H1 (cell line): Measurements from ENCODE around the gene UBQLNL. TPM values are rescaled to one million over a fixed set of nuclear protein-coding genes. Genes with fewer than 3 reads are reported as not detected.

Experiments
- CTCF ChIA-PET: fragments of 300-600 bp; sonication (Branson Sonifier 250); formaldehyde crosslinking; loops from one replicate; lab custom pipeline; 2021; ENCODE audit not compliant: partially characterized antibody; lab: Charles Lee
- POLR2A ChIA-PET: fragments of 300-600 bp; sonication (Branson Sonifier 250); formaldehyde crosslinking; loops from one replicate; lab custom pipeline; 2021; ENCODE audit warnings: inconsistent platforms; ENCODE audit not compliant: partially characterized antibody; lab: Charles Lee
- DNase-seq, 2 experiments: peaks; one replicate each; pipeline versions ENCODE4 v3.0.0 to v3.0.0-alpha.2; 2010 to 2022; ENCODE audit warnings: low spot score in 2 of 2, low read depth in 1 of 2, mixed read lengths in 1 of 2
- FAIRE-seq: peaks from 2 replicates; lab custom pipeline; 2011; peaks lifted over from hg19 to GRCh38; lab: Jason Lieb, UNC
- H2AFZ ChIP-seq: 2 replicates; pipeline ENCODE4 v1.8.1; 2012; ENCODE audit warnings: low read length, inconsistent platforms
- H2AK5ac ChIP-seq: 2 replicates; pipeline ENCODE4 v1.6.1; 2013; ENCODE audit warnings: low read depth, low read length
- H2BK120ac ChIP-seq: replicated peaks from 2 replicates; pipeline ENCODE3; 2013; ENCODE audit warnings: low read depth, low read length, inconsistent platforms
- H2BK12ac ChIP-seq: 2 replicates; pipeline ENCODE4 v1.6.1; 2013; ENCODE audit warnings: low read depth, low read length
- H2BK15ac ChIP-seq: 2 replicates; pipeline ENCODE4 v1.6.1; 2013; ENCODE audit warnings: low read length
- H2BK20ac ChIP-seq: 2 replicates; pipeline ENCODE4 v1.6.1; 2013; ENCODE audit warnings: low read length
- H2BK5ac ChIP-seq: 2 replicates; pipeline ENCODE4 v1.6.1; 2013; ENCODE audit warnings: low read depth, low read length
- H3K14ac ChIP-seq: 2 replicates; pipeline ENCODE4 v1.6.1; 2013; ENCODE audit warnings: inconsistent platforms; ENCODE audit not compliant: insufficient read length
- H3K18ac ChIP-seq: 2 replicates; pipeline ENCODE4 v1.6.1; 2013; ENCODE audit warnings: low read length; ENCODE audit errors: extremely low read depth
- H3K23ac ChIP-seq: 2 replicates; pipeline ENCODE4 v1.6.1; 2013; ENCODE audit warnings: inconsistent platforms; ENCODE audit not compliant: insufficient read length
- H3K23me2 ChIP-seq: 2 replicates; pipeline ENCODE4 v1.6.1; 2013; ENCODE audit warnings: low read depth, low read length
- H3K27ac ChIP-seq: 2 replicates; pipeline ENCODE4 v1.6.1; 2011; ENCODE audit warnings: low read depth, low read length, inconsistent platforms
- H3K27me3 ChIP-seq, 4 experiments: replicated peaks in 1 of 4; 1 replicate in 1 of 4; 2 replicates in 3 of 4; pipeline versions ENCODE4 v1.6.1 to v1.8.1; 2011 to 2013; ENCODE audit warnings: low read length in 3 of 4, mild to moderate bottlenecking in 3 of 4, inconsistent platforms in 2 of 4, mixed read lengths in 2 of 4, moderate library complexity in 1 of 4; ENCODE audit not compliant: control insufficient read depth in 3 of 4, insufficient read depth in 3 of 4; ENCODE audit errors: extremely low read depth in 1 of 4
- H3K36me3 ChIP-seq, 4 experiments: 2 replicates each; pipeline versions ENCODE4 v1.6.1 to v1.8.1; 2011 to 2013; ENCODE audit warnings: mild to moderate bottlenecking in 4 of 4, low read length in 3 of 4, moderate library complexity in 2 of 4, control low read depth in 1 of 4, inconsistent platforms in 1 of 4; ENCODE audit not compliant: insufficient read depth in 4 of 4, control insufficient read depth in 2 of 4
- H3K4ac ChIP-seq: replicated peaks from 2 replicates; pipeline ENCODE3; 2013; ENCODE audit warnings: low read length, low read depth, mixed read lengths, inconsistent platforms; ENCODE audit not compliant: insufficient read length
- H3K4me1 ChIP-seq, 4 experiments: replicated peaks in 1 of 4; 1 replicate in 1 of 4; 2 replicates in 3 of 4; pipeline versions ENCODE4 v1.6.1 to v1.8.1; 2011 to 2013; ENCODE audit warnings: low read length in 3 of 4, inconsistent platforms in 2 of 4, mixed read lengths in 1 of 4; ENCODE audit not compliant: insufficient read depth in 4 of 4, control insufficient read depth in 3 of 4
- H3K4me2 ChIP-seq, 2 experiments: 2 replicates each; pipeline versions ENCODE4 v1.6.1 to v1.8.1; 2011 to 2013; ENCODE audit warnings: low read depth in 2 of 2, low read length in 2 of 2, control low read depth in 1 of 2, inconsistent platforms in 1 of 2, mild to moderate bottlenecking in 1 of 2; ENCODE audit not compliant: insufficient read depth in 1 of 2
- H3K4me3 ChIP-seq, 4 experiments: fragments of 200-600, 300-600 bp in 1 of 4; sonication (generic), shearing (Covaris generic), sonication (Bioruptor Twin) in 1 of 4; 2 replicates each; pipeline versions ENCODE4 v1.5.1 to v1.8.1; 2011 to 2016; ENCODE audit warnings: low read length in 4 of 4, low read depth in 3 of 4, control low read depth in 2 of 4, inconsistent platforms in 2 of 4, mild to moderate bottlenecking in 2 of 4, mixed read lengths in 1 of 4, moderate library complexity in 1 of 4; ENCODE audit not compliant: insufficient read depth in 2 of 4; ENCODE audit errors: extremely low read depth in 1 of 4
- H3K56ac ChIP-seq: replicated peaks from 2 replicates; pipeline ENCODE3; 2013; ENCODE audit warnings: low read depth, mild to moderate bottlenecking, mixed read lengths, low read length, inconsistent platforms; ENCODE audit not compliant: insufficient read length
- H3K79me1 ChIP-seq: 2 replicates; pipeline ENCODE4 v1.6.1; 2013; ENCODE audit warnings: low read depth, low read length, control low read depth
- H3K79me2 ChIP-seq, 2 experiments: 2 replicates each; pipeline versions ENCODE4 v1.6.1 to v1.8.1; 2012 to 2013; ENCODE audit warnings: low read length in 2 of 2, mild to moderate bottlenecking in 2 of 2, inconsistent platforms in 1 of 2; ENCODE audit not compliant: insufficient read depth in 2 of 2, control insufficient read depth in 1 of 2
- H3K9ac ChIP-seq, 4 experiments: replicated peaks in 1 of 4; 1 replicate in 1 of 4; 2 replicates in 3 of 4; pipeline versions ENCODE4 v1.6.1 to v1.8.1; 2011 to 2013; ENCODE audit warnings: low read depth in 3 of 4, low read length in 3 of 4, control low read depth in 2 of 4, mild to moderate bottlenecking in 2 of 4, moderate library complexity in 2 of 4, inconsistent platforms in 1 of 4; ENCODE audit errors: extremely low read depth in 1 of 4
- H3K9me3 ChIP-seq, 2 experiments: 2 replicates each; pipeline versions ENCODE4 v1.6.1 to v1.8.1; 2012 to 2013; ENCODE audit warnings: mild to moderate bottlenecking in 2 of 2, moderate library complexity in 2 of 2, control low read depth in 1 of 2, inconsistent platforms in 1 of 2, low read depth in 1 of 2, low read length in 1 of 2, mixed read lengths in 1 of 2; ENCODE audit not compliant: insufficient read depth in 2 of 2
- H4K20me1 ChIP-seq, 2 experiments: replicated peaks in 1 of 2; 2 replicates each; pipeline versions ENCODE3 to v1.8.1; 2011 to 2013; ENCODE audit warnings: inconsistent platforms in 2 of 2, low read length in 2 of 2, mild to moderate bottlenecking in 1 of 2; ENCODE audit not compliant: insufficient read depth in 2 of 2, control insufficient read depth in 1 of 2
- H4K5ac ChIP-seq: 2 replicates; pipeline ENCODE4 v1.6.1; 2013; ENCODE audit warnings: low read length, low read depth, mixed read lengths, inconsistent platforms; ENCODE audit not compliant: insufficient read length
- H4K8ac ChIP-seq: 2 replicates; pipeline ENCODE4 v1.8.0; 2013; ENCODE audit warnings: mild to moderate bottlenecking, moderate library complexity, low read length, inconsistent platforms; ENCODE audit not compliant: insufficient read depth; ENCODE audit errors: extremely low read depth
- H4K91ac ChIP-seq: replicated peaks from 2 replicates; pipeline ENCODE3; 2013; ENCODE audit warnings: low read length, mixed read lengths, inconsistent platforms; ENCODE audit not compliant: insufficient read length
- WGBS, 2 experiments: shearing (Covaris generic) in 1 of 2; methylation state at CpG; one replicate each; pipeline versions ENCODE4 v1.1.6 to v1.1.7; 2013 to 2015; ENCODE audit warnings: low lambda C conversion rate in 2 of 2, mixed read lengths in 2 of 2, inconsistent platforms in 1 of 2, low coverage in 1 of 2, missing lambda C conversion rate in 1 of 2; ENCODE audit not compliant: insufficient replicate concordance in 2 of 2, insufficient coverage in 1 of 2, insufficient read length in 1 of 2; ENCODE audit errors: extremely low coverage in 1 of 2, missing lambda C conversion rate in 1 of 2; 5-methylcytosine and 5-hydroxymethylcytosine counted together
- polyA plus RNA-seq, 7 experiments: library from polyadenylated mRNA; depleted of rRNA in 3 of 7; stranded (reverse) in 5 of 7; unstranded in 2 of 7; fragments of >200 nt in 5 of 7; fragments of 200-250 nt in 2 of 7; gene quantifications; 1 replicate in 5 of 7; 2 replicates in 1 of 7; 4 replicates in 1 of 7; pipeline versions ENCODE4 v1.2.1 to v1.2.3, GENCODE V29; 2011 to 2013; ENCODE audit warnings: missing spikeins in 2 of 7, mixed read lengths in 2 of 7
- total RNA-seq: library from RNA; stranded (reverse); fragmentation: NEBNext Ultra II Directional; extraction: Animal tissue kit (Norgen Biotek cat#: 25700); gene quantifications from 2 replicates; pipeline ENCODE4 v1.2.1, GENCODE V29; 2021

The UBQLNL gene
- total and polyA plus RNA-seq, 2 of the 8 experiments (the other 6 are each of a cell fraction or from before 2014, with no cell fraction given) = 0.35 TPM; not detected in 1

GRCh38 chr11:5528495-5528894 lies 12.0 kb upstream of the UBQLNL start:
- H4K5ac ChIP-seq = no peak overlapping the region
- WGBS, 2 experiments = 87% methylated on average over 1 of the region's 1 CpG; no CpG with 5 or more reads in 1 of the 2 experiments
- no peaks in the 10 kb centered on the region for H3K36me3 ChIP-seq
- H2BK20ac ChIP-seq = no peak overlapping the region
- H3K9me3 ChIP-seq = no peaks in the 10 kb centered on the region
- no peak overlapping the region for H2BK5ac ChIP-seq
- H3K4me3 ChIP-seq = no peak overlapping the region
- CTCF ChIA-PET = interaction anchor here (1.7 kb wide), 1 partner anchor 9 kb away, joined by 3 read pairs; no protein-coding TSS in a partner anchor
- H3K23ac ChIP-seq = no peak overlapping the region
- FAIRE-seq (no peak), DNase-seq (no peak)
- H3K79me2 ChIP-seq = no peaks in the 10 kb centered on the region
- no peak overlapping the region for H3K27ac ChIP-seq
- H3K23me2 ChIP-seq = no peaks in the 10 kb centered on the region
- no peak overlapping the region for H3K4ac ChIP-seq
- H4K91ac ChIP-seq = no peak overlapping the region
- no peak overlapping the region for H2AK5ac ChIP-seq
- peaks cover 0 to 3% (median 0%) of the 10 kb centered on the region in 4 experiments; a peak in 1 of 7 replicates for H3K4me1 ChIP-seq
- no peaks in the 10 kb centered on the region for H3K79me1 ChIP-seq
- H3K4me2 ChIP-seq = no peak overlapping the region
- no peak overlapping the region for H2AFZ ChIP-seq
- no peak overlapping the region for H4K8ac ChIP-seq
- no peaks in the 10 kb centered on the region for H4K20me1 ChIP-seq
- POLR2A ChIA-PET = no interaction called here
- H3K27me3 ChIP-seq = no peaks in the 10 kb centered on the region; a peak in 2 of 7 replicates
- no peak overlapping the region for H2BK15ac ChIP-seq
- H2BK12ac ChIP-seq = no peak overlapping the region
- H3K9ac ChIP-seq = no peak overlapping the region
- no peak overlapping the region for H3K14ac ChIP-seq
- no peak overlapping the region for H2BK120ac ChIP-seq
- H3K56ac ChIP-seq = no peak overlapping the region
- H3K18ac ChIP-seq = no peak overlapping the region
